Activated CD4-positive, alpha-beta T cell treated with anti-CD3 and anti-CD28 coated beads, Interleukin-2, Interleukin-4, amounts not matched to agents 100 ng/mL and 50 ng/mL, durations not matched to agents 16 hours and 8 hours (primary cell): Measurements from ENCODE around the gene ROBO1.
"Not testable (repeated sequence)": the region's sequence is repeated elsewhere in the genome, so short reads cannot be mapped to it uniquely, and the experiment has no call there.

Source experiments
- DNase-seq: peaks from one replicate; pipeline ENCODE4 v3.0.0-alpha.2; 2020; ENCODE audit warnings: low spot score

Gene ROBO1

GRCh38 chr3:78734048-78734637 lies 1033.7 kb downstream of the ROBO1 start:
- no peak for DNase-seq

GRCh38 chr3:78732893-78733292 lies 1034.9 kb downstream of the ROBO1 start:
- no peak for DNase-seq

- DNase-seq: no peak
These were observed 1035.3 kb downstream of the ROBO1 start for GRCh38 chr3:78732471-78732870.

DNA sequence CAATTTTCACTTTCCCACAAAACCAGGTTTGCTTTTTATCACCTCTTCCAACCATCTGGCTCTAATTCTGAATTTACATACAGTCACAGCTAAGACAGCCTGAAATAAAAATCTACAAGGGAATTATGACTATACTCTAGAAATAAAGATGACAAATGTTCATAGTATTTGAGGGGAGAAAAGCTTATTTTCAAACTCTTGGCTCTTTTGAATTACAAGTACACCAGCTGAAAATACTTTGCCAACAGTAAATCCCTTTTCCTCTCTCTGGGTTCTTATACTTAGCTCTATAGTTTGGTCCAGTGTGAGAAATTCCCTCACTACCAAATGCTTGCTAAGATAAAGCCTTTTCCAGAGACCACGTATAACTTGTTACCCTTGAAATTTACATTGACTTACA lies 1037.9 kb downstream of the ROBO1 start:
- no peak for DNase-seq

- no peak for DNase-seq
These were observed 1039.2 kb downstream of the ROBO1 start for GRCh38 chr3:78728406-78729145.

DNA sequence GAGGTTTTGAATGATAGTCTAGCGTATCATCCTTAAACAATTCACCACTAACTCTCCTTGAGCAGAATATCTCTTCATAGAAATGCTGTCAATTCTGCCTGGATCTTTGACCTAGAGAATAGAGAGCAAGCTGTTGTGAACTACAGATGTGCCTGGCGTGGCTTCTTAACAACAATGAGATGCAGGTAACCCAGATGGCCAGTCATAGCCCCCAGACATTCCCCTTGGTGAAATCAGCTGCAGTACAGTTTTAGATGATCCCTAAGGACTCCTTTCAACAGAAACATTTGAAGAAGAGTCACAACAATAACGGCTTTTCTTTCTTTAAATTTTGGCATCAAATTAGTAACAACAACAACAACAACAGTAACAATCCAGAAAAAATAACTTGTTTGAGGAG lies 1041.3 kb downstream of the ROBO1 start:
- no peak for DNase-seq

GRCh38 chr3:78725703-78726246 lies 1042.0 kb downstream of the ROBO1 start:
- no peak for DNase-seq

GRCh38 chr3:78724859-78725258 lies 1042.9 kb downstream of the ROBO1 start:
- no peak for DNase-seq

DNA sequence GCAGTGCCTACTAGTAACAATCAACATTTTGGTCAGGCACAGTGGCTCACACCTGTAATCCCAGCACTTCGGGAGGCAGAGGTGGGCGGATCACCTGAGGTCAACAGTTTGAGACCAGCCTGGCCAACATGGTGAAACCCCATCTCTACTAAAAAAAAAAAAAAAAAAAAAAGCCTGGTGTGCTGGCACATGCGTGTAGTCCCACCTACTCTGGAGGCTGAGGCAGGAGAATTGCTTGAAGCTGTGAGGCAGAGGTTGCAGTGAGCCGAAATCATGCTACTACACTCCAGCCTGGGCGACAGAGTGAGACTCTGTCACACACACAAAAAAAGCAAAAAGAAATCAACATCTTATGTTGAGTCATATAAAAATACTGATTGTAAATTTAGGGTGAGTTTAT lies 1043.4 kb downstream of the ROBO1 start:
- not testable (repeated sequence) for DNase-seq

- no peak for DNase-seq
These were observed 1045.8 kb downstream of the ROBO1 start for GRCh38 chr3:78721771-78722543.

GRCh38 chr3:78718707-78719106 lies 1049.1 kb downstream of the ROBO1 start:
- DNase-seq: no peak

- DNase-seq: no peak
These were observed 1050.8 kb downstream of the ROBO1 start for GRCh38 chr3:78717041-78717440.

DNA sequence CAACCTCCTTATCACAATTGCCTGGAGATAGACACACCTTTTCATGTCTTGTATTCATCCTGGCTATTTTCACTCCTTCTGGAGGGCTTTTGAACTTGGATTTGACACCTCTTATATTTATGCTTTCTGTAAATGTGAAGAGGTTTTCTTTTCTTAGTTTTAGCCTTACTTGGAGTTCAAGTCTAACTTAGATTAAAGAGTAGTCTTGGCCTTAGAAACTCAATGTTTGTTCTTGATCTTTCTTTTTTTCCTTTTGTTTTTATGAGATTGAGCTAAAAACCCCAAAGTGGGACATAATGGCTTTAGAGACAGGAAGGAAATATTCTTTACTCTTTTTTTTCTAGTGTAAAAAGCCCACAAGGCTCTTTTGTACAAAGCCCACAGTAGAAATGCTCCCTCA lies 1054.9 kb downstream of the ROBO1 start:
- no peak for DNase-seq

- DNase-seq: no peak
These were observed 1055.5 kb downstream of the ROBO1 start for GRCh38 chr3:78712270-78712669.

DNA sequence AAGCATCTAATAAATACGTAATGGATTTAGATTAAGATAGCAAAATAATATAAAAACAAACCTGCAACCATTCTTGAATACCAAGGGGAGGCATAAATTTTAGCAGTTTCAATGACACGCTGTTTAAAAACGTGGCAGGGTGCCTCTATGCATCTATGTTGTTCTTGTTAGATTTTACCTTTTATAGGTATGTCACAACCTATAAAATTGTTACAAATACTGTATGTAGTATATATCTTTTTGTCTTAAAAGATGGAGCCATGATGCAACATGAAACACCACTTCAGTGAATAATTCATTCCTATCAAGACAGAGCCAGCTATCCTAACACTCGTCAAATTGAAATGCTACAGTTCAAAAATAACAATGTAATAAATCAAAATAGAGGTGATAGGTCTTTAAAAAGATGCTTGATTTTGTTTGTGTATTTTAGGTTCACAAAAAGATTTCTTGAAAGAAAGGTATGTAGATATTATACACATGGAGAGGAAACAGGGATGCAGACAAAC lies 1059.2 kb downstream of the ROBO1 start:
- no peak for DNase-seq

- no peak for DNase-seq
These were observed 1060.2 kb downstream of the ROBO1 start for GRCh38 chr3:78707609-78708008.

GRCh38 chr3:78706906-78707523 lies 1060.8 kb downstream of the ROBO1 start:
- DNase-seq: no peak

DNA sequence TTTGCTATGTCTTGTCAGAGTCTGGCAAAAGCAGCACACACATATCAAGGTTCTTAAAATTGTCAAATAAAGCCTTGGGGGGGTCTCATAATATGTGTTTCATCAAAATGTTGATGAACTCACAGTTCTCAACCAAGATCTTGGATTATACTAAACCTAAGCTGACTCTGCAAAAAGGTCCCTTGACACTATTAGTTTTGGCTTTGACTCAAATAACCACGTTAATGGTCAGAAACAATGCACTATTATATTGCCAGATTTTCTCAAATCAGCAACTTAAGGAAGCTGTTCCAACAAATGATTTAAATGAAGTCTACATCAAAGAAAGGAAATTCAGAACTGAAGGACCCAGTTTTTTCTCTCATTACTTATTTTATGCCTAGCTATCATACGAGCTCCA lies 1063.9 kb downstream of the ROBO1 start:
- no peak for DNase-seq

- DNase-seq: no peak
These were observed 1066.3 kb downstream of the ROBO1 start for GRCh38 chr3:78701537-78701936.

DNA sequence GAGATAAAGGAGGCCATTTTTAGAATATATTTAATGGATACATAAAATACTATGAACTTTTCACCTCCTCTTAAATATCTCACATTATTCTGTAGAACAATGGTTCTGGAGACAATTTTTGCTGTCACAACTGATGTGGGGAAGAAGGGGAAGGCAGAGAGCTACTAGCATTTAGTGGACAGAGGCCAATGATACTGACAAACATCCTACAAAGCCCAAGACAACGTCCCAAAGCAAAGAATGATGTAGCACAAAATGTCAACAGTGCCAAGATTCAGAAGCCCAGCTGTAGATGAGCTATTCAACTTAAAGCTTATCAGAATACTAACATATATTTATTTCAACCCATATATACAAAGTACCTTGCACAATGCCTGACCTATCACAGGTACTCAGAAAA lies 1069.4 kb downstream of the ROBO1 start:
- no peak for DNase-seq

DNA sequence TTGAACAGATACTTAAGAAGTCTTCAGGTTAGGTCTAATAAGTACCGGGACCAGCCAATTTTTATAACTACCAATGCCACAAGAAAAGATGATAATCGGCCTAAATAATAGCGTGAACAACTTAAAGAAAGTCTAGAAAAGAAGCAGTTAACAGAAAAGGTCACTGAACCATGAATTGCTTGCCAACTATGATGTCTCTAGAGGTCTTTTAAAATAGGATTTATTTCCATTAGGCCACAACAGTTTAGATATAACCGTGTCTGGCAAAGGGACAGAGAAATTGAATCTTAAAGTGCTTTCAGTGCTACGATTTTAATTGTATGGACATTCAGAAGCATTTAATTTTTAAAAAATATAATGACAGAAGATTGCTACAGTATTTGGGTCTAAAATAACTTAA lies 1070.4 kb downstream of the ROBO1 start:
- no peak for DNase-seq

- no peak for DNase-seq
These were observed 1077.0 kb downstream of the ROBO1 start for GRCh38 chr3:78690766-78691165.
